Measurements from ENCODE around the gene NELL1. TPM values are rescaled to one million over a fixed set of nuclear protein-coding genes. Genes with fewer than 3 reads are reported as not detected.

Gene NELL1
- total RNA-seq, 1 donor from 2014 or later, result not detected

DNA sequence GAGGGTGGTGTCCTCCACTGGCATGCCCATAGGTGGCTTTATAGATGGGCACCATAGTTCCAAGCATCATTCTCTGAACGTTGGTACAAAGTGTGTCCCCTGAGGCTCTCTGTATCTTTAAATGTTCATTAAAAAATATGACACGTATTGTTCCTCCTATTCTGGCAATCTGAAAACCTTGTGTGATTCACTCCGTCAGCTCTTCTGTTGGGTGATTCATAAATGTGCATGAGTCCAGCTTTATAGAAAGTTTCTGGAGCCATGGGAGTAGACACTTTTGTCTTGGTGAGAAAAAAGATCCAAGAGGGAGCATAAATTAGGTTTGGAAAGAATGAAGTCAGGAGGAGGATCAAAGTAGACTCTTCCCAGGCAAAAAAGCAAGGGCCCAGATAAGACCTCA, 728.8 kb downstream of the NELL1 start:
- DNase-seq (ENCODE audit: extremely low spot score, unreplicated experiment), result no peak
- Mint-ChIP-seq H3K9me3 (ENCODE audit: unreplicated experiment) (no peaks in the 10 kb centered on the region), H3K27ac (ENCODE audit: unreplicated experiment) (no peak overlapping the region), H3K27me3 (ENCODE audit: unreplicated experiment) (no peaks in the 10 kb centered on the region), H3K4me3 (ENCODE audit: unreplicated experiment) (no peak overlapping the region), H3K4me1 (ENCODE audit: unreplicated experiment) (no peaks in the 10 kb centered on the region), H3K36me3 (ENCODE audit: unreplicated experiment) (no peaks in the 10 kb centered on the region)
- TF ChIP-seq, protein P1, sequence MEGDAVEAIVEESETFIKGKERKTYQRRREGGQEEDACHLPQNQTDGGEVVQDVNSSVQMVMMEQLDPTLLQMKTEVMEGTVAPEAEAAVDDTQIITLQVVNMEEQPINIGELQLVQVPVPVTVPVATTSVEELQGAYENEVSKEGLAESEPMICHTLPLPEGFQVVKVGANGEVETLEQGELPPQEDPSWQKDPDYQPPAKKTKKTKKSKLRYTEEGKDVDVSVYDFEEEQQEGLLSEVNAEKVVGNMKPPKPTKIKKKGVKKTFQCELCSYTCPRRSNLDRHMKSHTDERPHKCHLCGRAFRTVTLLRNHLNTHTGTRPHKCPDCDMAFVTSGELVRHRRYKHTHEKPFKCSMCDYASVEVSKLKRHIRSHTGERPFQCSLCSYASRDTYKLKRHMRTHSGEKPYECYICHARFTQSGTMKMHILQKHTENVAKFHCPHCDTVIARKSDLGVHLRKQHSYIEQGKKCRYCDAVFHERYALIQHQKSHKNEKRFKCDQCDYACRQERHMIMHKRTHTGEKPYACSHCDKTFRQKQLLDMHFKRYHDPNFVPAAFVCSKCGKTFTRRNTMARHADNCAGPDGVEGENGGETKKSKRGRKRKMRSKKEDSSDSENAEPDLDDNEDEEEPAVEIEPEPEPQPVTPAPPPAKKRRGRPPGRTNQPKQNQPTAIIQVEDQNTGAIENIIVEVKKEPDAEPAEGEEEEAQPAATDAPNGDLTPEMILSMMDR (IDR thresholded peaks at IDR 0.05), result no peak

DNA sequence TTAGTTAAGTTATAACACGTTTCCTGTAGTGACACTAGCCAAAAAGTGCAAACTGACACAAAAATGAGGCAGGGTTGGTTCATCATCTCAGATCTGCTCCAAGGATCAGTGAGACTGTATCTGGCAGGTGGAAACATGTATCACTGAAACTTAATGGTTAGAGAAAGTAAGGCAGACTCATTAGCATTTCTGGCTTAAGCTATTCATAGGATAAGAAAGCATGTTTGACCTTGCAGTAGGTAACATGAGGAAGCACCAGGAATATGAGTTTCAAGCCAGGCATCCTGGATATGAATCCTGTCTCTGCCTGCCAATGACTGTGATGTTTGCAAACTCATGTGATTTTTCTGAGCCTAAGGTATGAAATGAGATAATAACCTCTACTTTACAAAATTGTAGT, 732.1 kb downstream of the NELL1 start:
- H3K27ac Mint-ChIP-seq (ENCODE audit: unreplicated experiment), result no peak overlapping the region
- H3K4me3 Mint-ChIP-seq (ENCODE audit: unreplicated experiment), result no peak overlapping the region
- H3K36me3 Mint-ChIP-seq (ENCODE audit: unreplicated experiment), result no peaks in the 10 kb centered on the region
- no peaks in the 10 kb centered on the region for H3K27me3 Mint-ChIP-seq (ENCODE audit: unreplicated experiment)
- H3K9me3 Mint-ChIP-seq (ENCODE audit: unreplicated experiment), result no peaks in the 10 kb centered on the region
- no peaks in the 10 kb centered on the region for H3K4me1 Mint-ChIP-seq (ENCODE audit: unreplicated experiment)
- DNase-seq (ENCODE audit: extremely low spot score, unreplicated experiment), result no peak
- TF ChIP-seq, protein P1 (IDR thresholded peaks at IDR 0.05), result no peak

DNA sequence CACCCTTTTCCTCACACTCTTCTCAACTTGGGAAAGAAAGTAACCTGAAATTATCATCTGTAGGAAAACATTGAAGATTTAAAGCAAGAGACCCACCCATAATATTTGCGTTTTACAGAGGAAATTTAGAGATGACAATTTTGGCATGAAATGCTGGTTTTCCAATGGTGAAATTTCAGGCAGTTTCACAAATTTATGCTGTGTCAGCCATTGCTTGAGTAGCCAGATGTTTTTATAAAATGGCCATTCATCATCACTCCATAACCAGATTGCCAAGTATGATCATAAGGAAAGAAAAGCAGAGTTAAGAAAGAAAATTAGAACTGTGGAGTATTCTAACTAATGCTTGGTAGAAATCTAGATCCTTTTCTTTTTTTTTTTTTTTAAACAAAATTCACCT, 732.9 kb downstream of the NELL1 start:
- DNase-seq (ENCODE audit: extremely low spot score, unreplicated experiment), result no peak
- Mint-ChIP-seq H3K36me3 (ENCODE audit: unreplicated experiment) (no peaks in the 10 kb centered on the region), H3K4me3 (ENCODE audit: unreplicated experiment) (no peak overlapping the region), H3K27ac (ENCODE audit: unreplicated experiment) (no peak overlapping the region), H3K9me3 (ENCODE audit: unreplicated experiment) (no peaks in the 10 kb centered on the region), H3K27me3 (ENCODE audit: unreplicated experiment) (no peaks in the 10 kb centered on the region), H3K4me1 (ENCODE audit: unreplicated experiment) (no peaks in the 10 kb centered on the region)
- TF ChIP-seq, protein P1 (IDR thresholded peaks at IDR 0.05), result no peak

DNA sequence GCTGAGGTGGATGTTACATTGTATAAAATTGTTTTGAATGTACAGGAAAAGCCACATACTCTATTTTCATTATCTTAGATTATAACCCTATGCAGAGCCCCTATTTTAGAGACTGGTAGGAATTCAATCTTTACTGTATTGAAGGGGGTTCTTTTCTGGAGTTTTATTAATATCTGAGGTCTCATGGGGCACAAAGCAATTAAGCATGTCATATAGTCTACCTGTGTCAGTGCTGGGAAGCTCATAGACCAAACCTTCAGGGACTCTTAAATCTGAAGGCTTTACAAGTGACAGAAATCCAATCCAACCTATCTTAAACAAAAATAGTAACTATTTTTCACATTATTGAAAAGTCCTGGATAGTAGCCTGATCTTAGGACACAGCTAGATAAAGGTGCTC, 733.7 kb downstream of the NELL1 start:
- Mint-ChIP-seq H3K36me3 (ENCODE audit: unreplicated experiment) (no peaks in the 10 kb centered on the region), H3K4me3 (ENCODE audit: unreplicated experiment) (no peak overlapping the region), H3K27me3 (ENCODE audit: unreplicated experiment) (no peaks in the 10 kb centered on the region), H3K4me1 (ENCODE audit: unreplicated experiment) (no peaks in the 10 kb centered on the region), H3K9me3 (ENCODE audit: unreplicated experiment) (peaks cover 6% of the 10 kb centered on the region), H3K27ac (ENCODE audit: unreplicated experiment) (no peak overlapping the region)
- TF ChIP-seq, protein P1 (IDR thresholded peaks at IDR 0.05), result no peak
- DNase-seq (ENCODE audit: extremely low spot score, unreplicated experiment), result no peak

DNA sequence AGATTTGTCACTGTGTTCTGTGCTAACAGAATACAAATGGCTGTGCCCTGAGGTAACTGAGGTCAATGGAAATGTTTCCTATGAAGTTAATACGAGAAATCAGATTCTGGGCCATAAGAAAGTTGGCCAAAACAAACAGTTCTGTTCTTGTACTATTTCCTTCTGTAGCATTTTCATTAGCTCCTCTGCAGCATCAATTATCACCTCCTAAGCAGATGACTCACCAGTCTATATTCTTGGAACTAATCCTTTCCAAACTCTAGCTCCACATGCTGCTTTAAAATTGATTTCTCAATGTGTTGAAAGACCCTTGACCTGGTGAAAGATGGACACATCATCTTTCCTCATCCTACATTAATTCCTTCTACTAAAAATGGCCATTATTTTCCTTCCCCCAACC, 736.0 kb downstream of the NELL1 start:
- TF ChIP-seq, protein P1 (IDR thresholded peaks at IDR 0.05), result no peak
- Mint-ChIP-seq H3K4me3 (ENCODE audit: unreplicated experiment) (no peak overlapping the region), H3K27me3 (ENCODE audit: unreplicated experiment) (no peaks in the 10 kb centered on the region), H3K9me3 (ENCODE audit: unreplicated experiment) (peaks cover 13% of the 10 kb centered on the region), H3K4me1 (ENCODE audit: unreplicated experiment) (no peaks in the 10 kb centered on the region), H3K27ac (ENCODE audit: unreplicated experiment) (no peak overlapping the region), H3K36me3 (ENCODE audit: unreplicated experiment) (no peaks in the 10 kb centered on the region)
- no peak for DNase-seq (ENCODE audit: extremely low spot score, unreplicated experiment)

Measured in osteocyte (in vitro differentiated cells).